SK-MEL-5 (cell line): ENCODE data around the gene ULK4. TPM values are rescaled to one million over a fixed set of nuclear protein-coding genes. Genes with fewer than 3 reads are reported as not detected.

ENCODE experiments used
- DNase-seq: peaks from one replicate; pipeline ENCODE4 v3.0.0-alpha.2; 2016; ENCODE audit warnings: low read depth, low spot score
- in situ Hi-C: cut with HindIII; loops from 2 replicates; pipeline ENCODE4 v1.10.0; 2016; ENCODE audit warnings: low sequenced_read_pairs, high pct_unique_total_duplicates, low pct_unique_long_range_greater_than_20kb
- total RNA-seq: library from RNA; depleted of rRNA; stranded (reverse); fragments of >200 nt; shearing (Covaris generic); gene quantifications from 2 replicates; pipeline ENCODE4 v1.2.3, GENCODE V29; 2014

ULK4 gene
- total RNA-seq, 1 experiment from 2014 or later = 20.9 TPM

- no peak for DNase-seq
- in situ Hi-C loops = no loop called here
Observed at GRCh38 chr3:41352510-41352909, 609.4 kb downstream of the ULK4 start.

GRCh38 chr3:41350441-41350840, 611.5 kb downstream of the ULK4 start:
- DNase-seq = no peak
- in situ Hi-C loops = no loop called here

DNA sequence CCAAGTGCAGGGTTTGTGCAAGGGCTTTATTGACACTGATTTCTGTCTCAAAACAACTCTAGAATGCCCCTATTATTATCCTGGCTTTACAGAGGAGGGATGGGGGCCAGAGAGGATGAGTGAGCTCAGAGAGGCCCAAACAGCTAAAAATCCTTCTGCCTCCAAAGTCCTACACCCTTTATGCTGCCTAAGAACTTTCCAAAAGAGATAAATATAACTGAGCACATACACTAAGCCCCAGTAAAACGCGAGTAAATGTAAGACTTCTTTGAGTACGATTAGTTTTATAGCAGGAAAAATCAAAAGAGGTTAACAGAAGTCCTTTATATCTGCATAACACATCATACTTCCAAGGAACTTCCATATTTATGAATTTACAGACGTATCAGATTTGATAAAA, 613.5 kb downstream of the ULK4 start:
- DNase-seq = no peak
- in situ Hi-C loops = no loop called here

DNA sequence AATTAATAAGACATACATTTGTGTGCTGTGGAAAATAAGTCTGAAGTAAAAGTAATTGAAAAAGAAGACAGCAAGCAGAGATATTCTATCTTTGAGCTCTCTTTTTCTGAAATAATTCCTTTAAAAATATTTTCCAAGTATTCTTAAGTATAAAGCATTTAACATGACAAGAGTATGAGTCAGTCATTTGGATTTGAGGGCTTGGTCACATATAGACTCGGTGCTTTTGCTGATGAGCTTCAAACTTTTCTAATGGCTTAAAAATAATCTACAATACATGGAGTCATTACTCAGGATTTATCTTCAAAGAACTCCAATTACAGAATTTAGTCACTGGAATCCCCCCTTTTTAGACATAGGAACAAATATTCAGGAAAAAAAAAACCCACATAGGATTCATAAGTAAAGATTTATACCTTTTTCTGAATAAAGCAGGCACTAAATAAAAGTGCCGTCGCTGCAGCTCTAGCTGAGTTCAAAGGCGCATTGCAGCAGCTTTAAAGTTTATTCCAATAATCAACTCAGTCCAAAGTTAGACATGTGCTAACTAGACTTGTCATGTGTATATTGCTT, 615.1 kb downstream of the ULK4 start:
- in situ Hi-C loops = no loop called here
- DNase-seq = no peak

DNA sequence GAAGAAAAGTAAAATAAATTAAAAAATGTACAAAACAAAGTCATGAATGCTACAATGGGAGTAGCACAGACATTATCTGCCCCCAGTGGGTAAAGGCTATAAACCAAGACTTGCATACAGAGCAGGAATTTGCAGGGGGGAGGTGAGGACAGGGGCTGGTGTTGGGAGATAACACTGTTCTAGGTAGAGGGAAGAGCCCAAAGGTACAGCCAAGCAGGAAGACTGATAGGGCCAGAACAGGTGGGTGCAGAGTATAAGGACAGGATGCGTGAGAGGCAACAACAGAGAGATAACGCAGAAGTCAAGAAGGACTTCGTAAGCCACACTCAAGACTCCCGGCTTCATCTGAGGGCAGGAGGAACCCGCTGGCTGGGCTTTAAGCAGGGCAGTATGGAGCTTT, 616.1 kb downstream of the ULK4 start:
- in situ Hi-C loops = no loop called here
- DNase-seq = no peak

DNA sequence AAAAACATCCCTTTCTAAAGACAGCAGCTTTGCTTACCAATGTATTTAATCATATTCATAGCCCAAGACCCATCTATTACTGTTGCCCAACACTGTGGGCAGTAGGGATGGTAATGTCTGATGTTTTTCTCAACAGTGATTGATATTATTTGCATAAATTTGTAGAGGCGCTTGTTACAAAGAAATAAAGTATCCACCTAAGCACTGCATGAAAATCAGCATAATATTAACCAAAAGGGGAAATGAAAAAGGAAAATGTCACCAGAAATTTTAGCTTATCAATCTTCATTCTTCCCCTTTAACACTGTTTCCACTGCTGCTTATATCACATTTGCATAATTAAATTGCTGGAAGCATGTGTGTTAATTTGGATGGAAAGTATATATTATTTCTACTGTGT, 622.1 kb downstream of the ULK4 start:
- no peak for DNase-seq
- in situ Hi-C loops = no loop called here

DNA sequence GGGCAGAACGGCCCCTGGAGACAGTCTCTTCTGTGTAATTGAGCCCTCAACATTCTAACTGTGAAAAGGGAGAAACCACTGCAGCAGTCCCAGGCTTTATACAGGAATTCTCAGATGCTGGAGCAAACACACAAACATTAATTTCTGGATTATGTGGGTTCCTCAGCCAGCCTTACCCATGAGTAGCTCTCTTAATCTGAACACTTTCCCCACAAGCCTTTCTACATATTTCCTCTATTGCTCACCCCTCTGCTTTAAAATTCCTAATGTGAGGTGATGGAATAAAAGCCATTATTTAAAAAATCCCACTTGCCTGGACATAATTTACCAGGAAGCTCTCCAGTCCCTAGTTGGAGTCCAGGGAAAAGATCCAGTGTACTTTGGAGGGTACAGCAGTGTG, 623.6 kb downstream of the ULK4 start:
- no peak for DNase-seq
- in situ Hi-C loops = no loop called here

DNA sequence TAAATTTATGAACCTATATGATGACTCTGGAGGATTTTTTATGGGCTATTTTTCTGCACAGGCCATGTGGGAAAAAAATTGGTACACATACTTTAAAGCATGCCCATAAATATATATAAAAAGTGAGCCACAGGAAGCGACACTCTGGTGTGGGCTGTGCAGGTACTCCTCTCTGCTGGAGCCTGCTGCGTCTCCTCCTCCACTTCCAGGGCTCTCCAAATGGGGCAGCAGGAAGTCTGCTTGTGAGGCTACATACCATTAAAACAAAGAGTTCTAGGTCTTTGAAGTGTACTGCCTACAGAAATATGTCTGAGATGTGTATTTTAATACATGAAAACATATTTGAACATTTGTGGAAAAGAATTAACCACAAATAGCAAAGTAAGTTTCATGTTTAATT, 627.5 kb downstream of the ULK4 start:
- in situ Hi-C loops = no loop called here
- DNase-seq = no peak

- no peak for DNase-seq
- in situ Hi-C loops = no loop called here
Observed at GRCh38 chr3:41331041-41331440, 630.9 kb downstream of the ULK4 start.

GRCh38 chr3:41330465-41330864, 631.4 kb downstream of the ULK4 start:
- in situ Hi-C loops = no loop called here
- no peak for DNase-seq

- in situ Hi-C loops = no loop called here
- DNase-seq = no peak
Observed at GRCh38 chr3:41329881-41330280, 632.0 kb downstream of the ULK4 start.

GRCh38 chr3:41328926-41329325, 633.0 kb downstream of the ULK4 start:
- in situ Hi-C loops = no loop called here
- DNase-seq = no peak

DNA sequence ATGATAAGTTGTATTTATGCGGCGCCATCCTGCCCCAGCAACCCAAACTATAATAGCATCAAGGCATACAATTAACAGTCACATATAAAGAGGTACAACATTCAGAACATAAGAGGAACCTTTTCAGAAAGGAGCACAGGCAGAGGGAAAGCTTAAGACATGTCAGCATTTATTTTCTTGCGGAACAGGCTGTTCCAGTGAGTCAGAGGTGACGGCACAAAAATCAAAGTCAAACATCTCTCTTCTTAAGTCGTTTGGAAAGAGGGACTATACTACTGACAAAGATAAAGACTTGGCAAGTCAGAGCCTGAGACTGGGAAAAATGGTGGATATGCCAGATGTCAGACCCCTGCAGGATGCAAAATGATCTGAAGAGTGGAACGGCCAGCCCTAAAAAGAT, 634.2 kb downstream of the ULK4 start:
- no peak for DNase-seq
- in situ Hi-C loops = no loop called here

- DNase-seq = no peak
- in situ Hi-C loops = no loop called here
Observed at GRCh38 chr3:41324156-41324475, 637.8 kb downstream of the ULK4 start.

GRCh38 chr3:41323467-41324155, 638.3 kb downstream of the ULK4 start:
- DNase-seq = no peak
- in situ Hi-C loops = no loop called here

DNA sequence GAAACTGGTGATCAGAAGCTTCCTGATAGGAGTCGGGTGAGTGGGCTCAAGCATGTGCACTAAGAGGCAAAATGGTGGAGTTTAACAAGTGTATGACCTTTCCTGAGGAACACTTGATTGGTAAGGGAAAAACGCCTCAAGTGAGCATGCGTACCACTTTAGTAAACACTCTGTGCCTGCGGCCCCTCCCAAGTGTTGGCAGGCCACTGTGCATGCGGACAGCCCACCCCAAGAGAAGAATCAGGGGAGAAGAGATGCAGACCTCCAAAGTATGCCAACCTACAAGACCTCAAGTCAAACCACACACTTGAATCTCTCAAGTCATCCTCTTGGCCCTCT, 640.3 kb downstream of the ULK4 start:
- in situ Hi-C loops = no loop called here
- DNase-seq = no peak

GRCh38 chr3:41320953-41321641, 640.8 kb downstream of the ULK4 start:
- in situ Hi-C loops = no loop called here
- no peak for DNase-seq

DNA sequence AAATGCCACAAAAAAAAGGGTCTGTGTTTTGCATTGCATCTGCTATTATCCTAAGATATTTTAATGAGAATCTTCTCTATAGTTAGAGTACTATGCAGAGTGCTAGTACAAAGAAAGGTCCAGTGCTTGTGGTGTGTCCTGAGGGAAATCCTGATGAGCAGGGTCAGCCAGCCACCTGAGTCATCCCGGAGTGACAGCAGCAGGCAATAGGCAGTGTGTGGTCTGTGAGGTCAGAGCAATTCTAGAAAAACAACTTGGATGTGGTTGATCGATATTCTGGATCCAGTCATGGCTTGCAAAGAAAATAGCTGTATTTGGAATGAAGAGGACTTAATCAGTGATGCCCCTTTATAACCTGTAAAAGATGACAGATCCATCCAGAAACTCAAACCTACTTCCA, 643.4 kb downstream of the ULK4 start:
- peak; percentile 29 for DNase-seq
- in situ Hi-C loops = no loop called here

GRCh38 chr3:41317718-41318117, 644.2 kb downstream of the ULK4 start:
- in situ Hi-C loops = no loop called here
- no peak for DNase-seq
